K562 (cell line): ENCODE results near the gene EFHC1. TPM values are rescaled to one million over a fixed set of nuclear protein-coding genes. Genes with fewer than 3 reads are reported as not detected.

ENCODE experiments used
- ATAC-seq: fragments of 200-7000 bp; cut with Tn5 transposase; 3 replicates; pipeline ENCODE4 v1.9.1; 2020; ENCODE audit warnings: moderate library complexity
- BruUV-seq: library from RNA; stranded (reverse); fragments of 400-500 nt; replicated peaks from 2 replicates; lab custom pipeline; 2021; lab: Mats Ljungman, UMichigan
- CTCF ChIA-PET: fragments of 300-600 bp; formaldehyde crosslinking; extraction: SDS; loops from one replicate; lab custom pipeline; 2021; ENCODE audit warnings: low intra/inter-chr PET ratio; lab: Yijun Ruan, JAX
- POLR2A ChIA-PET: fragments of 300-600, 350-650 bp; sonication (Branson Sonifier 250); formaldehyde crosslinking; extraction: SDS; loops from one replicate; lab custom pipeline; 2021; ENCODE audit warnings: antibody characterized with exemption, inconsistent platforms; lab: Yijun Ruan, JAX
- DNase-seq, 4 experiments: peaks; one replicate each; pipeline versions ENCODE4 v3.0.0 to v3.0.0-alpha.2; 2011 to 2018; ENCODE audit warnings: low spot score in 3 of 4, mixed read lengths in 3 of 4; ENCODE audit errors: extremely low read depth in 1 of 4
- FAIRE-seq: peaks from 2 replicates; lab custom pipeline; 2011; peaks lifted over from hg19 to GRCh38; lab: Jason Lieb, UNC
- H2AFZ ChIP-seq: 2 replicates; pipeline ENCODE4 v1.6.0; 2011; ENCODE audit warnings: low read depth, low read length, control low read depth, inconsistent platforms
- H3K27ac ChIP-seq: fragments of 200-600 bp; 3 replicates; pipeline ENCODE4 v1.8.0; 2011; ENCODE audit warnings: low read depth, mild to moderate bottlenecking, control low read depth, inconsistent platforms, low read length, moderate library complexity, mixed read lengths; ENCODE audit errors: extremely low read depth
- H3K27me3 ChIP-seq, 2 experiments: fragments of 300-600 bp in 1 of 2; 2 replicates in 1 of 2; 3 replicates in 1 of 2; pipeline versions ENCODE4 v1.6.0 to v1.8.0; 2011; ENCODE audit warnings: inconsistent platforms in 2 of 2, low read length in 2 of 2, mild to moderate bottlenecking in 1 of 2, mixed read lengths in 1 of 2, moderate library complexity in 1 of 2; ENCODE audit not compliant: control insufficient read depth in 2 of 2, insufficient read depth in 2 of 2
- H3K36me3 ChIP-seq: fragments of 300-600 bp; 3 replicates; pipeline ENCODE4 v1.8.0; 2011; ENCODE audit warnings: mild to moderate bottlenecking, low read length, inconsistent platforms; ENCODE audit not compliant: control insufficient read depth, insufficient read depth
- H3K4me1 ChIP-seq, 2 experiments: fragments of 200-600 bp in 1 of 2; replicated peaks in 1 of 2; 2 replicates in 1 of 2; 3 replicates in 1 of 2; pipeline versions ENCODE4 v1.5.1 to v1.8.0; 2011; ENCODE audit warnings: inconsistent platforms in 2 of 2, low read length in 2 of 2, mild to moderate bottlenecking in 1 of 2, mixed read lengths in 1 of 2, moderate library complexity in 1 of 2; ENCODE audit not compliant: control insufficient read depth in 2 of 2, insufficient read depth in 2 of 2
- H3K4me2 ChIP-seq: 2 replicates; pipeline ENCODE4 v1.6.1; 2011; ENCODE audit warnings: low read length, control low read depth, inconsistent platforms, mixed read lengths; ENCODE audit not compliant: insufficient read depth
- H3K4me3 ChIP-seq: fragments of 200-600 bp; sonication (generic), shearing (Covaris generic); 2 replicates; pipeline ENCODE4 v1.5.1; 2016; ENCODE audit warnings: control low read depth, inconsistent platforms
- H3K79me2 ChIP-seq: fragments of 200-600 bp; 3 replicates; pipeline ENCODE4 v1.8.0; 2011; ENCODE audit warnings: low read length, inconsistent platforms; ENCODE audit not compliant: control insufficient read depth, insufficient read depth
- H3K9ac ChIP-seq, 2 experiments: 2 replicates each; pipeline versions ENCODE4 v1.6.0 to v1.6.1; 2011; ENCODE audit warnings: low read depth in 2 of 2, low read length in 2 of 2, control low read depth in 1 of 2, inconsistent platforms in 1 of 2, mild to moderate bottlenecking in 1 of 2, mixed read lengths in 1 of 2; ENCODE audit not compliant: insufficient read depth in 1 of 2
- H3K9me1 ChIP-seq: one replicate; pipeline ENCODE4 v1.6.0; 2011; ENCODE audit warnings: inconsistent platforms, mild to moderate bottlenecking, low read length, moderate library complexity; ENCODE audit not compliant: control insufficient read depth, insufficient read depth
- H3K9me3 ChIP-seq: replicated peaks from 2 replicates; pipeline ENCODE4 v1.5.1; 2011; ENCODE audit warnings: low read depth, low read length, inconsistent platforms; ENCODE audit not compliant: control insufficient read depth, insufficient read depth
- H4K20me1 ChIP-seq: replicated peaks from 2 replicates; pipeline ENCODE4 v1.6.1; 2011; ENCODE audit warnings: low read length, inconsistent platforms, mixed read lengths; ENCODE audit not compliant: control insufficient read depth, insufficient read depth
- C11orf30 ChIP-seq: fragments of 450-650 bp; IDR thresholded peaks from 2 replicates; pipeline ENCODE4 v1.6.1; 2016; ENCODE audit warnings: low read depth, mild to moderate bottlenecking
- CCNT2 ChIP-seq: IDR thresholded peaks from 2 replicates; pipeline ENCODE4 v1.6.1; 2011; ENCODE audit warnings: borderline replicate concordance, low read depth, mild to moderate bottlenecking, moderate library complexity, mixed read lengths, low read length; ENCODE audit not compliant: insufficient read length; ENCODE audit errors: extremely low read depth
- MECOM ChIP-seq: fragments of 250-450 bp; sonication (Bioruptor Pico); IDR thresholded peaks from 2 replicates; pipeline ENCODE4 v1.8.0; 2022; ENCODE audit warnings: inconsistent platforms
- MEIS2 ChIP-seq: fragments of 450-650 bp; IDR thresholded peaks from 2 replicates; pipeline ENCODE4 v1.6.1; 2014; ENCODE audit warnings: mild to moderate bottlenecking; ENCODE audit not compliant: partially characterized antibody
- NR2C2 ChIP-seq, 2 experiments: fragments of 200-800 bp in 1 of 2; sonication (Bioruptor generic) in 1 of 2; sonication (generic) in 1 of 2; formaldehyde crosslinking in 1 of 2; IDR thresholded peaks; 2 replicates each; pipeline versions ENCODE4 v1.6.1 to v1.8.0; 2016 to 2022; ENCODE audit warnings: mild to moderate bottlenecking in 1 of 2, missing compliant biosample characterization in 1 of 2, missing genetic modification characterization in 1 of 2, missing genetic modification reagents in 1 of 2
- SRSF7 ChIP-seq: fragments of 200-400 bp; formaldehyde crosslinking; optimal IDR thresholded peaks from 2 replicates; pipeline ENCODE3; 2017; ENCODE audit warnings: mild to moderate bottlenecking, low read depth, low read length
- YY1 ChIP-seq, 3 experiments: IDR thresholded peaks; 2 replicates each; pipeline ENCODE4 v1.6.1; 2011; ENCODE audit warnings: low read length in 2 of 3, mild to moderate bottlenecking in 2 of 3, moderate library complexity in 2 of 3, borderline replicate concordance in 1 of 3, control low read depth in 1 of 3, low read depth in 1 of 3; ENCODE audit not compliant: insufficient read depth in 3 of 3, insufficient replicate concordance in 2 of 3, control insufficient read depth in 1 of 3, insufficient read length in 1 of 3; ENCODE audit errors: extremely low read depth in 1 of 3
- WGBS: fragments of 100-300 bp; shearing (Covaris generic); methylation state at CpG from one replicate; pipeline ENCODE4 v1.1.6; 2016; ENCODE audit warnings: low coverage, mixed read lengths; ENCODE audit not compliant: insufficient coverage; ENCODE audit errors: missing lambda C conversion rate; 5-methylcytosine and 5-hydroxymethylcytosine counted together
- in situ Hi-C: fragments of 300-500 bp; cut with MboI; formaldehyde crosslinking; loops from 4 replicates; pipeline ENCODE4 v1.15.0; 2018; ENCODE audit warnings: inconsistent platforms, mixed read lengths
- intact Hi-C: fragments of 100-400 bp; cut with micrococcal nuclease; formaldehyde crosslinking; loops from 2 replicates; pipeline ENCODE4 v1.14.2; 2022
- polyA plus RNA-seq, 8 experiments: library from polyadenylated mRNA; depleted of rRNA in 4 of 8; stranded (reverse) in 5 of 8; unstranded in 3 of 8; fragments of >200 nt; fragmentation: Nextera tagmentation in 2 of 8; fragmentation: Illumina TruSeq in 1 of 8; extraction: Ambion mirVana in 2 of 8; extraction: Trizol in 1 of 8; gene quantifications; 2 replicates each; pipeline versions ENCODE4 v1.2.1 to v1.2.3, GENCODE V29; 2011 to 2014; ENCODE audit warnings: inconsistent platforms in 1 of 8, missing spikeins in 1 of 8
- total RNA-seq, 7 experiments: library from RNA; depleted of rRNA in 6 of 7; stranded (reverse); fragments of >200 nt in 6 of 7; fragmentation: Illumina TruSeq in 2 of 7; extraction: Trizol in 2 of 7; gene quantifications; 2 replicates each; pipeline versions ENCODE4 v1.2.1 to v1.2.3, GENCODE V29; 2011 to 2021; ENCODE audit warnings: low replicate concordance in 1 of 7
- TF ChIP-seq, protein P1 (sequence below): fragments of 450-650 bp; IDR thresholded peaks from 2 replicates; pipeline ENCODE4 v1.6.1; 2016
- TF ChIP-seq, protein P2 (sequence below), 2 experiments: IDR thresholded peaks in 1 of 2; conservative IDR thresholded peaks in 1 of 2; 2 replicates each; pipeline ENCODE4 v1.6.1; 2016; ENCODE audit warnings: low read depth in 2 of 2, mild to moderate bottlenecking in 1 of 2, missing compliant biosample characterization in 1 of 2, missing genetic modification characterization in 1 of 2, moderate library complexity in 1 of 2

EFHC1 gene
- total and polyA plus RNA-seq, 9 of the 15 experiments (the other 6 are each of a cell fraction or from before 2014, with no cell fraction given), result 9.5 to 31.0 (median 14.9) TPM

DNA sequence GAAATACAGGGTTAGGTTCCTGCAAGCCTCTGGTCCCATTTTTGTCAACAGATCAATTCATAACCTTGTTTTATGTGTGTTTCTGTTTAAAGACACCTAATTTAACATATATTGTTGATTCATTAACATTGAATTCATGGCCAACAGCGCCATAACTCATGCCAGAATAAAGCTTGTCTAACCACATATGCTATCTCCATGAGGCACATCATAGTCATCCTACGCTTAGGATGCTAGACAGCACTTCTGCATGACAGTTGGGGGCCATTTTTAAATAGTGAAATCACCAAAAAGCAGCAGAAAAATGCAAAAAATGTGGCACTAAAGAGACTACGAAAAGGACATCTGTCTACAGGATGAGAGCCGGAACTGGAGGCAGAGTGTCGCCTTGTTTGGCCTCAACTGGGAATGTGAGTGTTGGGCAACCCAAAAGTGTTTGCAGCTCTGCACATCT lies 118.8 kb downstream of the EFHC1 start:
- Histone ChIP-seq H3K9me3 (no peaks in the 10 kb centered on the region), H4K20me1 (no peaks in the 10 kb centered on the region), H3K27ac (no peak overlapping the region), H3K9me1 (no peaks in the 10 kb centered on the region), H3K27me3 (no peaks in the 10 kb centered on the region), H3K4me2 (no peak overlapping the region), H3K79me2 (peaks cover 24% of the 10 kb centered on the region; the same call in 2 of the 3 replicates), H3K36me3 (peaks cover 9% of the 10 kb centered on the region; the same call in 1 of the 3 replicates), H2AFZ (no peak overlapping the region), H3K4me3 (no peak overlapping the region), H3K9ac (no peak overlapping the region), H3K4me1 (peaks cover 7 to 35% of the 10 kb centered on the region in 2 experiments; a peak in 4 of 5 replicates)
- ATAC-seq, result no peak
- POLR2A ChIA-PET, result interaction anchor here (0.8 to 1.2 kb wide), 2 partner anchors 11 to 17 kb away, joined by 3 to 5 read pairs; no protein-coding TSS in a partner anchor
- CTCF ChIA-PET, result no interaction called here
- TF ChIP-seq YY1 (IDR thresholded peaks at IDR 0.05; ENCODE audit: borderline replicate concordance in 1 of 3, control insufficient read depth in 1 of 3, extremely low read depth in 1 of 3, insufficient read depth in 3 of 3, insufficient read length in 1 of 3, insufficient replicate concordance in 2 of 3, low read depth in 1 of 3, low read length in 2 of 3) (peak in 1 of 3 experiments; percentile 41), CCNT2 (no peak), C11orf30 (no peak), MECOM (CRISPR knock-in tag) (peak; percentile 52; the same call in 1 of the 2 replicates), NR2C2 (CRISPR knock-in tag; IDR thresholded peaks at IDR 0.05) (no peak), NR2C2 (tag; IDR thresholded peaks at IDR 0.05) (no peak), SRSF7 (no peak), MEIS2 (peak; percentile 65)
- TF ChIP-seq, protein P1, sequence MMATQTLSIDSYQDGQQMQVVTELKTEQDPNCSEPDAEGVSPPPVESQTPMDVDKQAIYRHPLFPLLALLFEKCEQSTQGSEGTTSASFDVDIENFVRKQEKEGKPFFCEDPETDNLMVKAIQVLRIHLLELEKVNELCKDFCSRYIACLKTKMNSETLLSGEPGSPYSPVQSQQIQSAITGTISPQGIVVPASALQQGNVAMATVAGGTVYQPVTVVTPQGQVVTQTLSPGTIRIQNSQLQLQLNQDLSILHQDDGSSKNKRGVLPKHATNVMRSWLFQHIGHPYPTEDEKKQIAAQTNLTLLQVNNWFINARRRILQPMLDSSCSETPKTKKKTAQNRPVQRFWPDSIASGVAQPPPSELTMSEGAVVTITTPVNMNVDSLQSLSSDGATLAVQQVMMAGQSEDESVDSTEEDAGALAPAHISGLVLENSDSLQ, result peak; percentile 16; the same call in 1 of the 2 replicates
- TF ChIP-seq, protein P2, sequence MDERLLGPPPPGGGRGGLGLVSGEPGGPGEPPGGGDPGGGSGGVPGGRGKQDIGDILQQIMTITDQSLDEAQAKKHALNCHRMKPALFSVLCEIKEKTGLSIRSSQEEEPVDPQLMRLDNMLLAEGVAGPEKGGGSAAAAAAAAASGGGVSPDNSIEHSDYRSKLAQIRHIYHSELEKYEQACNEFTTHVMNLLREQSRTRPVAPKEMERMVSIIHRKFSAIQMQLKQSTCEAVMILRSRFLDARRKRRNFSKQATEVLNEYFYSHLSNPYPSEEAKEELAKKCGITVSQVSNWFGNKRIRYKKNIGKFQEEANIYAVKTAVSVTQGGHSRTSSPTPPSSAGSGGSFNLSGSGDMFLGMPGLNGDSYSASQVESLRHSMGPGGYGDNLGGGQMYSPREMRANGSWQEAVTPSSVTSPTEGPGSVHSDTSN (CRISPR knock-in tag; IDR thresholded peaks at IDR 0.05; ENCODE audit: low read depth), result no peak
- TF ChIP-seq, protein P2 (tag; conservative IDR thresholded peaks at IDR 0.05; ENCODE audit: low read depth), result peak; percentile 38; the same call in 1 of the 2 replicates
- in situ Hi-C loops (no loop called here), intact Hi-C loops (no loop called here)
- 74% methylated on average over 5 of the region's 5 CpGs for WGBS
- no peak for DNase-seq
- FAIRE-seq, result peak; percentile 74
- no TSS peak for BruUV-seq
